Duodenal mucosa (tissue), 2 donors: ENCODE results near the gene SALL3.

Source experiments
- H3K27ac ChIP-seq: one replicate; pipeline ENCODE4 v1.7.0; 2013; ENCODE audit warnings: low read depth, low read length
- H3K27me3 ChIP-seq, 2 donors: one replicate each; pipeline ENCODE4 v1.7.0; 2013; ENCODE audit warnings: low read length in 2 of 2, control low read depth in 1 of 2; ENCODE audit not compliant: insufficient read depth in 2 of 2, control insufficient read depth in 1 of 2
- H3K36me3 ChIP-seq, 2 donors: one replicate each; pipeline ENCODE4 v1.7.0; 2013; ENCODE audit warnings: low read length in 2 of 2, control low read depth in 1 of 2; ENCODE audit not compliant: insufficient read depth in 2 of 2, control insufficient read depth in 1 of 2
- H3K4me1 ChIP-seq, 2 donors: one replicate each; pipeline ENCODE4 v1.7.0; 2013; ENCODE audit warnings: low read length in 2 of 2, control low read depth in 1 of 2; ENCODE audit not compliant: insufficient read depth in 2 of 2, control insufficient read depth in 1 of 2
- H3K4me3 ChIP-seq, 2 donors: one replicate each; pipeline ENCODE4 v1.7.0; 2013; ENCODE audit warnings: low read length in 2 of 2, low read depth in 1 of 2
- H3K9ac ChIP-seq, 2 donors: one replicate each; pipeline ENCODE4 v1.7.0; 2013; ENCODE audit warnings: low read length in 2 of 2, low read depth in 1 of 2
- H3K9me3 ChIP-seq, 2 donors: one replicate each; pipeline ENCODE4 v1.7.0; 2013; ENCODE audit warnings: low read length in 2 of 2, control low read depth in 1 of 2; ENCODE audit not compliant: control insufficient read depth in 1 of 2

SALL3 gene

GRCh38 chr18:78972930-78973331, 6.7 kb upstream of the SALL3 start:
- Histone ChIP-seq H3K27ac (no peak overlapping the region), H3K4me1 (no peaks in the 10 kb centered on the region), H3K36me3 (no peaks in the 10 kb centered on the region), H3K27me3 (peaks cover 31 to 60% of the 10 kb centered on the region in 2 donors), H3K9me3 (no peaks in the 10 kb centered on the region), H3K4me3 (no peak overlapping the region), H3K9ac (no peak overlapping the region)

DNA sequence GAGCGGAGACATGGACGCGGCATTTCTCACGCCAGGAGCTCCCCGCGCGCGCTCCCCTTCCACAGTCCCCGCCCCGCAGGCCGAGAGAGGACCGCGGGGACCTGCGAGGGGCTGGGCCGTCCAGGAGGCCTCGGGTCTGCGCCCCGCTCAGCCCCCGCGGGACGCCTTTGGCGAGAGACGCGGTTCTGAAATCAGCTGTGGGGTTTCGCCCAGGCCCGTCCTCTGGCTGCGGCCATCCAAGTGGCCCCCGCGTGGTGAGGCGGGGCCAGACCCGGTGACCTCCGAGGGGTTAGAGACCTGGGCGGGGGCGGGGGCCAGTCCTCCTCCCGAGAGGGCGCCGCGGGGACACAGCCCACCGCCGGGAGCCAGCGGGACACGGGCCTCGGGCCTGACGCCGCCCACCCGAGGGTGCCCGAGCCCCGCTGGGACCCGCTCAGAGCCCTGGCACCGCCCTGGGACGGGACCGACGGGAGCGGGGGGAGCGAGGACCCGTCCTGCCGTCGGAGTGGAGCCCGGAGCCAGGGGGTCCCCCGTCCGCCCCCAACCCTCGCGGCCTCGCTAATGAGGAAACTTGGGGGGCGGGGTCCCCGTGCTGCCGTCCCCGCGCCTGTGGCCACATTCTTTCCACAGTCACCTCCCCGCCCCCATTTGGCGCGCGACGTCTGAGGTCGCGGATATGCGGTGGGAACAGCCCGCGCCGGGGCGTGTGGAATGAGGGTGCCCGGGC, 6.1 kb upstream of the SALL3 start:
- H3K27ac ChIP-seq, result no peak overlapping the region
- no peaks in the 10 kb centered on the region for H3K9me3 ChIP-seq
- H3K27me3 ChIP-seq, result peaks cover 31 to 61% of the 10 kb centered on the region in 2 donors
- H3K4me1 ChIP-seq, result no peaks in the 10 kb centered on the region
- no peak overlapping the region for H3K9ac ChIP-seq
- H3K36me3 ChIP-seq, result no peaks in the 10 kb centered on the region
- H3K4me3 ChIP-seq, result no peak overlapping the region

GRCh38 chr18:78974115-78974761, 5.4 kb upstream of the SALL3 start:
- no peak overlapping the region for H3K27ac ChIP-seq
- H3K36me3 ChIP-seq, result no peaks in the 10 kb centered on the region
- H3K9ac ChIP-seq, result no peak overlapping the region
- peaks cover 31 to 61% of the 10 kb centered on the region in 2 donors for H3K27me3 ChIP-seq
- no peak overlapping the region for H3K4me3 ChIP-seq
- H3K9me3 ChIP-seq, result no peaks in the 10 kb centered on the region
- no peaks in the 10 kb centered on the region for H3K4me1 ChIP-seq

DNA sequence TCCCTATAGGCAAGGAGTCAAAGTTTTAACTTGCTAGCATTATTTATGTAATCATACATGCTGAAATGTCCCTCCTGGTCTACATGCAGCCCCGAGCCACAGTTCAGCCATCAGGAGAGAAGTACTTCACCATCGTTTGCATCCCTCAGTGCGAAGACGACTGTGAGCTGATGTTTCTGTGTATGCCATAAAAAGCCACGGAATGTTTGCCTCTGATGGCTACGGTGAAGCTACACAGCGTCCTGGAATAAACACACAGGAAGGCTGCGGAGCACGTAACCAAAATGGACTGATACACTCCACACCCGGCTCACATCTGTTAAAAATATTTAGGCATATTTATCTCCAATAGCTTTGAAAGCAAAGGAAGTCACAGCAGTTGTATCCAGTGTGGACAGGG, 4.3 kb upstream of the SALL3 start:
- Histone ChIP-seq H3K4me1 (no peaks in the 10 kb centered on the region), H3K4me3 (no peak overlapping the region), H3K9ac (no peak overlapping the region), H3K9me3 (no peaks in the 10 kb centered on the region), H3K36me3 (no peaks in the 10 kb centered on the region), H3K27me3 (peaks cover 28 to 61% of the 10 kb centered on the region in 2 donors), H3K27ac (no peak overlapping the region)

GRCh38 chr18:78975699-78976335, 3.8 kb upstream of the SALL3 start:
- H3K4me3 ChIP-seq, result no peak overlapping the region
- H3K4me1 ChIP-seq, result no peaks in the 10 kb centered on the region
- H3K27ac ChIP-seq, result no peak overlapping the region
- no peaks in the 10 kb centered on the region for H3K36me3 ChIP-seq
- H3K9ac ChIP-seq, result no peak overlapping the region
- H3K9me3 ChIP-seq, result no peaks in the 10 kb centered on the region
- peaks cover 29 to 63% of the 10 kb centered on the region in 2 donors for H3K27me3 ChIP-seq

GRCh38 chr18:78976765-78977636, 2.6 kb upstream of the SALL3 start:
- Histone ChIP-seq H3K36me3 (no peaks in the 10 kb centered on the region), H3K27me3 (peaks cover 38 to 73% of the 10 kb centered on the region in 2 donors), H3K4me3 (no peak overlapping the region), H3K9me3 (no peaks in the 10 kb centered on the region), H3K9ac (no peak overlapping the region), H3K27ac (no peak overlapping the region), H3K4me1 (no peaks in the 10 kb centered on the region)

DNA sequence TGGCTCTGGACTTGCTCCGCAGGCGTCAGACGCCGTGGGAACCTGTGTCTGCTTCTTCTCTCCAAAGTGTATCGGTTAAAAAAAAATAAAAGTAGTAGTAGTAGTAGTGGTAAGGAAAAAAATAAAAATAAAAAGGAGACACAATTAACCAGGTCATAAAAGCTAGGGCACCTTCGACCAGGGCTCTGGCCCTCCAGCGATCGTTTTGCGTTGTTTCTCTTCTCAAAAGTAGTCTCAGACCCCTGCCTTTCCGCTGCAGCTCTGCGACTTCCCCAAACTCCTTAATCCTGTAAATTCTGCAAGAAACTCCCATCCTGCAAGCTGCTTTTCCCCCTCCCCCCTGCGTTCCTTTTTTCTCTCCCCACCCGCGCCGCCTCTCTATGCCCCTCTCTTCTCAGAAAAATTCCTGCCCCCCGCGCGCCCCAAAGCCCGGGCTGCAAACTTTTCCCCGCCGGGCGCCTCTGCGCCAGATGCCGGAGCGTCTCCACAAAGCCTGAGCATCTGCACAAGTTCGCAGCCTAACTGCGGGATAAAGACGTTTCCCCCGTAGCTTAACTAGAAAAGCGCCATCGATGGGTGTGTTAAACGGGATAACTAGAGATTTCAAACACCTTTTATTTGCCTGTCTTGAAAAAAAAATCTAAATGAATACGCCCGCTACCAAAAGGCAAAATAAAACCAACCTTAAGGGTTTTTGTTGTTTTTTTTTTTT, 1.8 kb upstream of the SALL3 start:
- H3K4me3 ChIP-seq, result no peak overlapping the region
- no peaks in the 10 kb centered on the region for H3K9me3 ChIP-seq
- no peaks in the 10 kb centered on the region for H3K36me3 ChIP-seq
- H3K27ac ChIP-seq, result no peak overlapping the region
- H3K9ac ChIP-seq, result no peak overlapping the region
- no peaks in the 10 kb centered on the region for H3K4me1 ChIP-seq
- H3K27me3 ChIP-seq, result peaks cover 32 to 70% of the 10 kb centered on the region in 2 donors

DNA sequence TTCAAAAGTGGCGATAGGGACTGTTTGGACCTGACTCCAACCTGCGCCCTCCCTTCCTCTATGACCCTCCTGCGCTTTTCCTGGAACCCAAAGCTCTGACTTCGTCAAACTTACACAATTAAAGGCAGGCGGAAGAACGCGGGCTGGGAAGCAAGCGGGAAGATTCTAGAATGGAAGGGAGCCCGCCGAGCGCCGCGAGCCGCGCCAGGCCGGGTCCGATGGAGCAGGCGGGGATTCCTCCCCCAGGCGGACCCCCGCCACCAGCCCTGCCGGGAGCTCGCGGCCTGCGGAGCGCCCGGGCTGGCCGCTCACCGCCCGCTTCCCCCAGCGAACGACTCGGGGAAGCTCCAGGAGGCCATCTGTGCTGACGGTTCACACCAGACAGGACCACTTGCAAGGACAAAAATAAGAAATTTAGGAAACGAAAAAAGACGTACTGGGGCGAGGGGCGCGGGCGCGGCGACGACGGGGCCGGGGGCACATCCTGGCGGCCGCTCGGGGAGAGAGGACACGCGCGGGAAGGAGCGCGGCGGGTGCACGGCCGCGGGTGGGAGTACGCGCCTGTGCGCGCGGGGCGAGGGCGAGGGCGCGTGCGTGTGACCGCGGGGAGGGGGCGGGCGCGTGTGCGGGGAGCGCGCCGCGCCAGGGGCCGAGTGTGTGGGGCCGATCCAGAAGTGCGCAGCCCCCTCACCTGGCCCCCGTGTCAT, 1.1 kb upstream of the SALL3 start:
- no peaks in the 10 kb centered on the region for H3K4me1 ChIP-seq
- H3K4me3 ChIP-seq, result no peak overlapping the region
- H3K27ac ChIP-seq, result no peak overlapping the region
- H3K9ac ChIP-seq, result no peak overlapping the region
- H3K36me3 ChIP-seq, result no peaks in the 10 kb centered on the region
- no peaks in the 10 kb centered on the region for H3K9me3 ChIP-seq
- peaks cover 31 to 66% of the 10 kb centered on the region in 2 donors for H3K27me3 ChIP-seq

DNA sequence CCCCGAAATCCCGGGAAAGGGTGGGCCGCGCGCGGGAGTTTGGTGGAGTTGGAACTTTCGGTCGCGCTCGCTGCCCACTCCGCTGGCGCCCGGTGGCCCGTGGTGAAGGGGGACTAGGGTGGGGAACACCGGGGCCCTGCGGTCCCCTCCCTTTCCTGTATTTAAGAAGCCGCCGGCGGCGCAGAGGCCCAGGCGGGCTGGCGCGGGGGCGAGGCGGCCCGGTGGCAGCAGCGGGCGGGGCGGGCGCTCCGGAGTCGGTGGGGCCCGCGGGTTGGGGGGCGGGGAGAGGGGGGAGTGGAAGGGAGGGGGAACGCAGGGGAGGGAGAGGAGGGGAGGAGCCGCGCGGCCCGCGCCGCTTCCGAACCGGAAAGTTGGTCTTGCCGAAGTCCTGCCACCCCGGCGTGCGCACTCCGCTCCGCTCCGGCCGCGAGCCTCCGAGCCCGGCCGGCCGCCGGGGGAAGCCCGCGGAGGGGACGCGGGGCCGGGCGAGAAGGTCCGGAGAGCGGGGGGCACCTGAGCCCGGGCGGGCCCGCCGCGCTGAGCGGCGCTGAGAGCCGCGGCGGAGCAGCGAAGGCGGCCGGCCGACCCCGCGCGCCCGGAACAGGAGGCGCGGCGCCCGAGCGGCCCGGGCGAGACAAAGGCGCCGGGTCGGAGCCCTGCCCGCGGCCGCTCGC, 425 bp upstream of the SALL3 start:
- Histone ChIP-seq H3K4me1 (no peaks in the 10 kb centered on the region), H3K4me3 (no peak overlapping the region), H3K9ac (no peak overlapping the region), H3K27ac (no peak overlapping the region), H3K9me3 (no peaks in the 10 kb centered on the region), H3K36me3 (no peaks in the 10 kb centered on the region), H3K27me3 (peaks cover 33 to 66% of the 10 kb centered on the region in 2 donors)
